Panc1 (cell line): ENCODE measurements around the gene PANK2. TPM values are rescaled to one million over a fixed set of nuclear protein-coding genes. Genes with fewer than 3 reads are reported as not detected.

Experiments
- ATAC-seq: fragments of 200-7000 bp; cut with Tn5 transposase; 2 replicates; pipeline ENCODE4 v1.9.1; 2020; ENCODE audit warnings: mild to moderate bottlenecking, moderate library complexity
- BruUV-seq: library from RNA; stranded (reverse); fragments of 400-500 nt; replicated peaks from 2 replicates; lab custom pipeline; 2021; lab: Mats Ljungman, UMichigan
- CTCF ChIA-PET: fragments of 300-600 bp; sonication (Branson Sonifier 250); formaldehyde crosslinking; loops from one replicate; lab custom pipeline; 2022; ENCODE audit warnings: antibody characterized with exemption; lab: Charles Lee
- POLR2A ChIA-PET: fragments of 300-600 bp; sonication (Branson Sonifier 250); formaldehyde crosslinking; loops from one replicate; lab custom pipeline; 2022; ENCODE audit warnings: antibody characterized with exemption; lab: Charles Lee
- DNase-seq: peaks from one replicate; pipeline ENCODE4 v3.0.0-alpha.2; 2010; ENCODE audit warnings: low read depth, low spot score
- H3K27ac ChIP-seq: 2 replicates; pipeline ENCODE4 v1.5.1; 2011; ENCODE audit warnings: mild to moderate bottlenecking, low read length, inconsistent platforms
- H3K27me3 ChIP-seq: fragments of 200-500 bp; sonication (Bioruptor generic); 2 replicates; pipeline ENCODE4 v1.6.0; 2014; ENCODE audit warnings: low read length, inconsistent platforms; ENCODE audit not compliant: control insufficient read depth, insufficient read depth
- H3K36me3 ChIP-seq: fragments of 200-500 bp; sonication (Bioruptor generic); 2 replicates; pipeline ENCODE4 v1.5.1; 2014; ENCODE audit warnings: inconsistent platforms, mild to moderate bottlenecking, low read length, moderate library complexity; ENCODE audit not compliant: control insufficient read depth, insufficient read depth
- H3K4me1 ChIP-seq: 2 replicates; pipeline ENCODE4 v1.5.1; 2011; ENCODE audit warnings: inconsistent platforms, mild to moderate bottlenecking, low read length, moderate library complexity; ENCODE audit not compliant: control insufficient read depth, insufficient read depth
- H3K4me3 ChIP-seq, 2 experiments: 2 replicates each; pipeline ENCODE4 v1.5.1; 2011 to 2012; ENCODE audit warnings: low read depth in 2 of 2, low read length in 2 of 2, mild to moderate bottlenecking in 2 of 2, inconsistent platforms in 1 of 2, moderate library complexity in 1 of 2
- H3K9me3 ChIP-seq: fragments of 200-500 bp; sonication (Bioruptor generic); 2 replicates; pipeline ENCODE4 v1.5.1; 2014; ENCODE audit warnings: low read depth, mild to moderate bottlenecking, inconsistent platforms, low read length, moderate library complexity; ENCODE audit not compliant: control insufficient read depth, insufficient read depth
- POLR2AphosphoS5 ChIP-seq: IDR thresholded peaks from 2 replicates; pipeline ENCODE4 v1.6.1; 2012; ENCODE audit warnings: mild to moderate bottlenecking, low read depth, low read length, moderate library complexity
- SIN3A ChIP-seq: IDR thresholded peaks from 2 replicates; pipeline ENCODE4 v1.6.1; 2012; ENCODE audit warnings: low read depth, mild to moderate bottlenecking, low read length, moderate library complexity, borderline replicate concordance; ENCODE audit not compliant: insufficient read depth
- TCF7L2 ChIP-seq: IDR thresholded peaks from 2 replicates; pipeline ENCODE4 v1.6.1; 2011; ENCODE audit warnings: mild to moderate bottlenecking, low read depth, low read length, inconsistent platforms
- in situ Hi-C: cut with HindIII; loops from 2 replicates; pipeline ENCODE4 v1.10.0; 2016; ENCODE audit warnings: low sequenced_read_pairs, low pct_unique_long_range_greater_than_20kb
- intact Hi-C: fragments of 100-400 bp; cut with micrococcal nuclease; formaldehyde crosslinking; loops from one replicate; pipeline ENCODE4 v1.10.0; 2022; ENCODE audit not compliant: unreplicated experiment
- microRNA-seq: library from miRNA; unstranded; fragments of <30 nt; microRNA quantifications from one replicate; pipeline ENCODE4 v1.1.0, GENCODE V29; 2020; ENCODE audit not compliant: unreplicated experiment
- total RNA-seq: library from RNA; stranded (reverse); gene quantifications from one replicate; pipeline ENCODE4 v1.2.1, GENCODE V29; 2021; ENCODE audit not compliant: unreplicated experiment
- TF ChIP-seq, protein P1 (sequence below): fragments of 450-650 bp; IDR thresholded peaks from 2 replicates; pipeline ENCODE4 v1.5.1; 2017; ENCODE audit warnings: mild to moderate bottlenecking
- TF ChIP-seq, protein P2 (sequence below), 2 experiments: IDR thresholded peaks; 2 replicates each; pipeline ENCODE4 v1.6.1; 2011 to 2012; ENCODE audit warnings: low read depth in 2 of 2, control low read depth in 1 of 2, low read length in 1 of 2, mild to moderate bottlenecking in 1 of 2, moderate library complexity in 1 of 2; ENCODE audit not compliant: insufficient read depth in 1 of 2

PANK2 gene
- total RNA-seq, 1 experiment from 2014 or later, result 40.9 TPM

DNA sequence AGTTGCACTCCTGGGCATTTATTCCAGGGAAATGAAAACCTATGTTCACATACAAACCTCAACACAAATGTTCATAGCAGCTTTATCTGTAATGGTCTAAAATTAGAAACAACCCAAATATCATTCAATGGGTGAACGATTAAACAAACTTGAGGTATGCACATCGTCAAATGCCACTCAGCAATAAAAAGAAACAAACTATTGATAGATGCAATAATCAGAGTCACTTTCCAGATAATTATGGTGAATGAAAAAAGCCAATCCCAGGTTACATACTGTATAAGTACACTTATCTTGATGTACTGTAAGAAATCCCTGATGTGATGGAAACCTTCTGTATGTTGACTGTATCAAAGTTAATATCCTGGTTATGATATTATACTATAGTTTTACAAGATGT is 87.3 kb downstream of the PANK2 start:
- CTCF ChIA-PET, result no interaction called here
- Histone ChIP-seq H3K4me3 (no peak overlapping the region), H3K27me3 (no peaks in the 10 kb centered on the region), H3K9me3 (no peaks in the 10 kb centered on the region), H3K4me1 (peaks cover 9% of the 10 kb centered on the region; the same call in 1 of the 2 replicates), H3K27ac (no peak overlapping the region), H3K36me3 (no peaks in the 10 kb centered on the region)
- in situ Hi-C loops, result no loop called here
- ATAC-seq, result no peak
- intact Hi-C loops, result no loop called here
- TF ChIP-seq, protein P1, sequence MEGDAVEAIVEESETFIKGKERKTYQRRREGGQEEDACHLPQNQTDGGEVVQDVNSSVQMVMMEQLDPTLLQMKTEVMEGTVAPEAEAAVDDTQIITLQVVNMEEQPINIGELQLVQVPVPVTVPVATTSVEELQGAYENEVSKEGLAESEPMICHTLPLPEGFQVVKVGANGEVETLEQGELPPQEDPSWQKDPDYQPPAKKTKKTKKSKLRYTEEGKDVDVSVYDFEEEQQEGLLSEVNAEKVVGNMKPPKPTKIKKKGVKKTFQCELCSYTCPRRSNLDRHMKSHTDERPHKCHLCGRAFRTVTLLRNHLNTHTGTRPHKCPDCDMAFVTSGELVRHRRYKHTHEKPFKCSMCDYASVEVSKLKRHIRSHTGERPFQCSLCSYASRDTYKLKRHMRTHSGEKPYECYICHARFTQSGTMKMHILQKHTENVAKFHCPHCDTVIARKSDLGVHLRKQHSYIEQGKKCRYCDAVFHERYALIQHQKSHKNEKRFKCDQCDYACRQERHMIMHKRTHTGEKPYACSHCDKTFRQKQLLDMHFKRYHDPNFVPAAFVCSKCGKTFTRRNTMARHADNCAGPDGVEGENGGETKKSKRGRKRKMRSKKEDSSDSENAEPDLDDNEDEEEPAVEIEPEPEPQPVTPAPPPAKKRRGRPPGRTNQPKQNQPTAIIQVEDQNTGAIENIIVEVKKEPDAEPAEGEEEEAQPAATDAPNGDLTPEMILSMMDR, result no peak
- TF ChIP-seq, protein P2, sequence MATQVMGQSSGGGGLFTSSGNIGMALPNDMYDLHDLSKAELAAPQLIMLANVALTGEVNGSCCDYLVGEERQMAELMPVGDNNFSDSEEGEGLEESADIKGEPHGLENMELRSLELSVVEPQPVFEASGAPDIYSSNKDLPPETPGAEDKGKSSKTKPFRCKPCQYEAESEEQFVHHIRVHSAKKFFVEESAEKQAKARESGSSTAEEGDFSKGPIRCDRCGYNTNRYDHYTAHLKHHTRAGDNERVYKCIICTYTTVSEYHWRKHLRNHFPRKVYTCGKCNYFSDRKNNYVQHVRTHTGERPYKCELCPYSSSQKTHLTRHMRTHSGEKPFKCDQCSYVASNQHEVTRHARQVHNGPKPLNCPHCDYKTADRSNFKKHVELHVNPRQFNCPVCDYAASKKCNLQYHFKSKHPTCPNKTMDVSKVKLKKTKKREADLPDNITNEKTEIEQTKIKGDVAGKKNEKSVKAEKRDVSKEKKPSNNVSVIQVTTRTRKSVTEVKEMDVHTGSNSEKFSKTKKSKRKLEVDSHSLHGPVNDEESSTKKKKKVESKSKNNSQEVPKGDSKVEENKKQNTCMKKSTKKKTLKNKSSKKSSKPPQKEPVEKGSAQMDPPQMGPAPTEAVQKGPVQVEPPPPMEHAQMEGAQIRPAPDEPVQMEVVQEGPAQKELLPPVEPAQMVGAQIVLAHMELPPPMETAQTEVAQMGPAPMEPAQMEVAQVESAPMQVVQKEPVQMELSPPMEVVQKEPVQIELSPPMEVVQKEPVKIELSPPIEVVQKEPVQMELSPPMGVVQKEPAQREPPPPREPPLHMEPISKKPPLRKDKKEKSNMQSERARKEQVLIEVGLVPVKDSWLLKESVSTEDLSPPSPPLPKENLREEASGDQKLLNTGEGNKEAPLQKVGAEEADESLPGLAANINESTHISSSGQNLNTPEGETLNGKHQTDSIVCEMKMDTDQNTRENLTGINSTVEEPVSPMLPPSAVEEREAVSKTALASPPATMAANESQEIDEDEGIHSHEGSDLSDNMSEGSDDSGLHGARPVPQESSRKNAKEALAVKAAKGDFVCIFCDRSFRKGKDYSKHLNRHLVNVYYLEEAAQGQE (IDR thresholded peaks at IDR 0.05; ENCODE audit: insufficient read depth in 1 of 2, low read depth in 2 of 2, low read length in 1 of 2), result no peak
- TF ChIP-seq TCF7L2, result no peak
- TF ChIP-seq SIN3A, result no peak
- TF ChIP-seq POLR2AphosphoS5, result no peak
- POLR2A ChIA-PET, result no interaction called here
- DNase-seq, result no peak
- no TSS peak for BruUV-seq

Small RNA genes within 50 kb of the gene (microRNA-seq; reads per million reads assigned to microRNA genes)
- gene MIR103A2, result not detected
- gene MIR103B2, result not detected

Other genes starting within 250 kb of the PANK2 start
- gene GFRA4, start 226.0 kb upstream of the PANK2 start, total RNA-seq, result not detected
- 0.62 TPM for gene ADAM33, start 207.4 kb upstream of the PANK2 start, total RNA-seq
- 0.03 TPM for gene SIGLEC1, start 176.8 kb upstream of the PANK2 start, total RNA-seq
- gene HSPA12B, start 156.7 kb upstream of the PANK2 start, total RNA-seq, result 0.21 TPM
- 100 TPM for gene ADISSP, start 121.6 kb upstream of the PANK2 start, total RNA-seq
- gene SPEF1, start 107.9 kb upstream of the PANK2 start, total RNA-seq, result 0.41 TPM
- 154 TPM for gene CENPB, start 102.6 kb upstream of the PANK2 start, total RNA-seq
- gene CDC25B, start 93.1 kb upstream of the PANK2 start, total RNA-seq, result 170 TPM
- gene AP5S1, start 68.8 kb upstream of the PANK2 start, total RNA-seq, result 23.1 TPM
- 32.3 TPM for gene MAVS, start 42.6 kb upstream of the PANK2 start, total RNA-seq
- gene RNF24, start 126.2 kb downstream of the PANK2 start, total RNA-seq, result 8.3 TPM